C4-2B (cell line): ENCODE measurements around the gene PRUNE2.

Experiments used
- CTCF ChIP-seq: fragments of 450-650 bp; conservative IDR thresholded peaks from 2 replicates; pipeline ENCODE4 v1.5.1; 2017; ENCODE audit warnings: mild to moderate bottlenecking
- ZFX ChIP-seq: fragments of 450-650 bp; IDR thresholded peaks from 2 replicates; pipeline ENCODE4 v1.6.1; 2017

GRCh38 chr9:76866689-76867088 is 39.2 kb downstream of the PRUNE2 start:
- TF ChIP-seq CTCF (no peak), ZFX (no peak)
